ENCODE results near the gene TGFBR2. TPM values are rescaled to one million over a fixed set of nuclear protein-coding genes. Genes with fewer than 3 reads are reported as not detected.

TGFBR2 gene
- total and polyA plus RNA-seq, 2 of the 13 experiments (the other 11 are each of a cell fraction or from before 2014, with no cell fraction given), result 82.2 to 187 TPM

- H3K4me1 ChIP-seq (ENCODE audit: insufficient read depth, low read length), result peaks cover 40% of the 10 kb centered on the region
- no peak for FAIRE-seq
- H3K27me3 ChIP-seq (ENCODE audit: control insufficient read depth in 1 of 2, insufficient read depth in 2 of 2, low read length in 2 of 2), result no peaks in the 10 kb centered on the region
- peaks cover 37 to 90% of the 10 kb centered on the region in 2 experiments for H3K36me3 ChIP-seq (replicated peaks in 1 of 2; ENCODE audit: control insufficient read depth in 1 of 2, insufficient read depth in 2 of 2, low read length in 2 of 2)
- POLR2A ChIA-PET, result no interaction called here
- H2AFZ ChIP-seq (ENCODE audit: low read length), result no peak overlapping the region
- in situ Hi-C loops (cut with HindIII; ENCODE audit: extremely low pct_ligation_motif_present, low pct_unique_long_range_greater_than_20kb), result no loop called here
- H3K9me3 ChIP-seq (ENCODE audit: low read length), result no peaks in the 10 kb centered on the region
- no peak overlapping the region for H3K9ac ChIP-seq (ENCODE audit: insufficient read depth, low read depth, low read length)
- TF ChIP-seq ZNF17 (CRISPR knock-in tag; IDR thresholded peaks at IDR 0.05) (no peak), TEAD3 (CRISPR knock-in tag; optimal IDR thresholded peaks at IDR 0.05; ENCODE audit: borderline replicate concordance) (no peak), CCDC6 (CRISPR knock-in tag; IDR thresholded peaks at IDR 0.05) (no peak), SOX5 (CRISPR knock-in tag; IDR thresholded peaks at IDR 0.05; ENCODE audit: borderline replicate concordance) (no peak), RBM22 (optimal IDR thresholded peaks at IDR 0.05; ENCODE audit: low read length) (peak; percentile 99), ZSCAN12 (CRISPR knock-in tag; IDR thresholded peaks at IDR 0.05) (no peak), ZNF788 (CRISPR knock-in tag; IDR thresholded peaks at IDR 0.05; ENCODE audit: borderline replicate concordance) (no peak), RARG (CRISPR knock-in tag; IDR thresholded peaks at IDR 0.05; ENCODE audit: low read depth) (no peak), ZBTB3 (CRISPR knock-in tag; IDR thresholded peaks at IDR 0.05; ENCODE audit: borderline replicate concordance, low read depth) (no peak), ZNF710 (CRISPR knock-in tag; IDR thresholded peaks at IDR 0.05; ENCODE audit: borderline replicate concordance) (no peak), POLR2G (IDR thresholded peaks at IDR 0.05; ENCODE audit: low read depth, low read length) (peak; percentile 40; the same call in 1 of the 2 replicates), POLR2A (IDR thresholded peaks at IDR 0.05; ENCODE audit: insufficient read depth in 1 of 2, low read depth in 2 of 2, low read length in 2 of 2) (0 out of 4 replicates have a peak, but pooled peaks of 1 of the 2 experiments have one; percentile 30), RXRB (CRISPR knock-in tag; IDR thresholded peaks at IDR 0.05; ENCODE audit: borderline replicate concordance) (no peak), PHF8 (CRISPR knock-in tag; IDR thresholded peaks at IDR 0.05) (no peak), ZNF546 (CRISPR knock-in tag; conservative IDR thresholded peaks at IDR 0.05) (no peak)
- BruUV-seq (replicated peaks), result no TSS peak
- peaks cover 49% of the 10 kb centered on the region for H3K79me2 ChIP-seq (ENCODE audit: insufficient read depth, low read length)
- peaks cover 82% of the 10 kb centered on the region for H4K20me1 ChIP-seq (ENCODE audit: insufficient read depth, low read length)
- intact Hi-C loops (cut with micrococcal nuclease; ENCODE audit: unreplicated experiment), result no loop called here
- CTCF ChIA-PET (ENCODE audit: low intra/inter-chr PET ratio, low total read pairs), result no interaction called here
- H3K4me3 ChIP-seq (replicated peaks in 1 of 3; ENCODE audit: insufficient read depth in 1 of 3, low read depth in 2 of 3, low read length in 3 of 3), result no peak overlapping the region
- no peak overlapping the region for H3K27ac ChIP-seq (ENCODE audit: extremely low read length, insufficient read depth, low read length)
- 91% methylated on average over 3 of the region's 3 CpGs for WGBS (ENCODE audit: low lambda C conversion rate)
- no peak for DNase-seq (ENCODE audit: low spot score)
- ATAC-seq, result no peak
- no peak overlapping the region for H3K4me2 ChIP-seq (ENCODE audit: low read depth, low read length)
Measured at GRCh38 chr3:30683769-30684168, 77.4 kb downstream of the TGFBR2 start.

Data from HepG2 (cell line).